ENCODE measurements around the gene PDZRN3. TPM values are rescaled to one million over a fixed set of nuclear protein-coding genes. Genes with fewer than 3 reads are reported as not detected.

PDZRN3 gene
- total RNA-seq, 1 donor from 2014 or later = 75.9 TPM

DNA sequence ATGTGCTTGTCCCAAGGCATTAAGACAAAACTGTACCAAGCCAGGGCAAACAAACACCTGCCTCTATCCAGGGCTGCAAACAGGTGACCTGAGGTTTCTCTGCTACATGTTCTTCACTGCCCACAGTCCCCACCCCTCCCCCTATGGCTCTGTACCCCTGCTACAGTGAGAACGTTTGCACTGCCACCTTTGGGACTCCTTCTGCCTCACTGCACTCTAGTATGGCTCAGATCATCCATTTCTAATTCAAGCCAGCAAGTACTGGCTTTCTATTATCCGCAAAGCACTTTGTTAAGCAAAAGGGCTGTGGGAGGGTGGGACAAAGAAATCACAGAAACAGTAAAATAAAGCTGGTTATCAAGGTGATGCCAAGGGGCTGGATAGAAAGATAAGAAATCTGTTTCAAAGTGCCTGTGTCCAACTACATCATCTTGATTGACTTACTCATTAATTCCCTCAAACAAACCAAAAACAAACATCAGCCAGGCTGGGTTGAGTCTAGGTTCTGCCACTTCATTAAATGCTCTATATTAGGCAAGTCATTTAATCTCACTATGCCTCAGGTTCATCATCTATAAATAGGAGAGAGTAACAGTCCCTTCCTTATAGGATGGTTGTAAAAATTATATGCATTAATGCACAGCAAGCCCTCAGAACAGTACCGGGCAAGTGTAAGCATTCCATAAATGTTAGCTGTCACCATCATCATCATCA is 95.3 kb downstream of the PDZRN3 start:
- DNase-seq (ENCODE audit: extremely low spot score in 2 of 2) = no peak
- H3K9me3 ChIP-seq = no peaks in the 10 kb centered on the region
- no peak for TF ChIP-seq POLR2AphosphoS5 (IDR thresholded peaks at IDR 0.05; ENCODE audit: insufficient read depth in 1 of 2, low read depth in 1 of 2)
- TF ChIP-seq, protein P1, sequence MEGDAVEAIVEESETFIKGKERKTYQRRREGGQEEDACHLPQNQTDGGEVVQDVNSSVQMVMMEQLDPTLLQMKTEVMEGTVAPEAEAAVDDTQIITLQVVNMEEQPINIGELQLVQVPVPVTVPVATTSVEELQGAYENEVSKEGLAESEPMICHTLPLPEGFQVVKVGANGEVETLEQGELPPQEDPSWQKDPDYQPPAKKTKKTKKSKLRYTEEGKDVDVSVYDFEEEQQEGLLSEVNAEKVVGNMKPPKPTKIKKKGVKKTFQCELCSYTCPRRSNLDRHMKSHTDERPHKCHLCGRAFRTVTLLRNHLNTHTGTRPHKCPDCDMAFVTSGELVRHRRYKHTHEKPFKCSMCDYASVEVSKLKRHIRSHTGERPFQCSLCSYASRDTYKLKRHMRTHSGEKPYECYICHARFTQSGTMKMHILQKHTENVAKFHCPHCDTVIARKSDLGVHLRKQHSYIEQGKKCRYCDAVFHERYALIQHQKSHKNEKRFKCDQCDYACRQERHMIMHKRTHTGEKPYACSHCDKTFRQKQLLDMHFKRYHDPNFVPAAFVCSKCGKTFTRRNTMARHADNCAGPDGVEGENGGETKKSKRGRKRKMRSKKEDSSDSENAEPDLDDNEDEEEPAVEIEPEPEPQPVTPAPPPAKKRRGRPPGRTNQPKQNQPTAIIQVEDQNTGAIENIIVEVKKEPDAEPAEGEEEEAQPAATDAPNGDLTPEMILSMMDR (IDR thresholded peaks at IDR 0.05) = no peak
- TF ChIP-seq POLR2A (IDR thresholded peaks at IDR 0.05) = no peak
- intact Hi-C loops (cut with DNase I) = no loop called here
- H3K27me3 ChIP-seq = no peaks in the 10 kb centered on the region
- no peaks in the 10 kb centered on the region for H3K36me3 ChIP-seq
- H3K27ac ChIP-seq = peak overlapping the region; percentile 36
- no peak overlapping the region for H3K4me3 ChIP-seq
- peaks cover 32% of the 10 kb centered on the region for H3K4me1 ChIP-seq

DNA sequence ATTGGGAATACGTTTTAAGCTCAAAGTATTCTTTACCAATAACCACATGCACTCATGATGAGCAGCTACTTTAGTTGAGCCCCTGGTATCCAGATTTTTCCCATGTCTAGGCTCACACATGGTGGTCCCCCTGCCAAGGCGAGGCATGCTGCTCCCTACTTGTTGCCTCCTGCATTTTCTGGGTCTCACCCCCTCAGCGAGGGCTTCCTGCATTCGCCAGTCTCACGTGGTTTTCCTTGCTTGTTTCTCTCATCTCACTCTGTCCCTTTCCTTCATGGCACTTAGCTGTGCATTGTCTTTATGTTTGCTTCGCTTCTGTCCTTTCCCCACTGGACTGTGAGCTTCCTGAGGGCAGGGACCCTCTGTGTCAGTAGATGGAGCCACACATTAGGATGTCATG is 99.2 kb downstream of the PDZRN3 start:
- no peaks in the 10 kb centered on the region for H3K27me3 ChIP-seq
- no peak overlapping the region for H3K27ac ChIP-seq
- H3K4me3 ChIP-seq = no peak overlapping the region
- peaks cover 55% of the 10 kb centered on the region for H3K4me1 ChIP-seq
- H3K9me3 ChIP-seq = no peaks in the 10 kb centered on the region
- no peaks in the 10 kb centered on the region for H3K36me3 ChIP-seq
- no peak for TF ChIP-seq POLR2A (IDR thresholded peaks at IDR 0.05)
- no peak for TF ChIP-seq POLR2AphosphoS5 (IDR thresholded peaks at IDR 0.05; ENCODE audit: insufficient read depth in 1 of 2, low read depth in 1 of 2)
- TF ChIP-seq, protein P1 (IDR thresholded peaks at IDR 0.05) = no peak
- no peak for DNase-seq (ENCODE audit: extremely low spot score in 2 of 2)
- intact Hi-C loops (cut with DNase I) = no loop called here

DNA sequence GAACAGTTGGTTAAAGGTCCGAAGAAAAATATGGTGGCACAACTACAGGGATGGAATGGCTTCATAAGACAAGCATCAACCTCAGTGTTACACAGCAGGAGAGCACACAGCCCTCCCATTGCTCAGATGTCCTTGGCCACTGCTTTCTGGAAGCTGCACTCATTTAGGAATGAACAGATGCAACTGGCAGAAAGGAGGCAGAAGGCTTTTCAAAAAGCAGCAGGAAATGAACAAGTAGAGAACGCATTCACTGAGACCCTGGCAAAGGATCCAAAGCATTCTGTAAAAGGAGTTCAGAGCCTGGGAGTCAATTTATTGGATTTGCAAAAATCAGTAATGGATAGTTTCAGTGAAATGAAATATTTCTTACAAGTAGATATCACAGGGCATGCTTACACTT is 101.1 kb downstream of the PDZRN3 start:
- no peak for DNase-seq (ENCODE audit: extremely low spot score in 2 of 2)
- Histone ChIP-seq H3K27me3 (no peaks in the 10 kb centered on the region), H3K4me1 (peaks cover 61% of the 10 kb centered on the region), H3K9me3 (no peaks in the 10 kb centered on the region), H3K27ac (no peak overlapping the region), H3K36me3 (no peaks in the 10 kb centered on the region), H3K4me3 (no peak overlapping the region)
- TF ChIP-seq POLR2A (IDR thresholded peaks at IDR 0.05) = no peak
- TF ChIP-seq, protein P1 (IDR thresholded peaks at IDR 0.05) = no peak
- no peak for TF ChIP-seq POLR2AphosphoS5 (IDR thresholded peaks at IDR 0.05; ENCODE audit: insufficient read depth in 1 of 2, low read depth in 1 of 2)
- intact Hi-C loops (cut with DNase I) = no loop called here

DNA sequence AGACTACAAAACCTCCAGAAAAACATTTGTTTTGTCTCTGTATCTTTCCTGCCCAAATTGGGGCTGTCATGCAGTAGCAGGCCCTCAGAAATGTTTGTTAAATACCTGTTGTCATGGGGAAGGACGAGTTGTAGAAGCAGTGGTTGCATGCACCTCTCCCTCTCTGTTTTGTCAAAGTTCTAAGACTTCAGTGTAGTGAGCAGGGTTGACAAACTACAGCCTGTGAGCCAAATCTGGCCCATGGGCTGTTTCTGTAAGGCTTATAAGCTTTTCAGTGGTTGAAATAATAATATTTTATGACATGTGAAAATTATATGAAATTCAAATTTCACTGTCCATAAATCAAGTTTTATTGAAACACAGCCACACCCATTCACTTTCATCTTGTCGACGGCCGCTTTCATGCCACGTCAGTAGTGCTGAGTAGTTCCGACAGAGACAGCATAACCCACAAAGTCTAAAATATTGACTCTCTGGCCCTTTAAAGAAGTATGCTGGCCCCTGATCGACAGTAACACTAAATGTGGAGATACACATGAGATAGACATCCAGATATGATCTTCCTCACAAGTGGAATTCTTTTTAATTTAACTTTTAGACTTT is 102.9 kb downstream of the PDZRN3 start:
- Histone ChIP-seq H3K27ac (peak overlapping the region; percentile 69), H3K9me3 (no peaks in the 10 kb centered on the region), H3K4me3 (no peak overlapping the region), H3K27me3 (no peaks in the 10 kb centered on the region), H3K36me3 (no peaks in the 10 kb centered on the region), H3K4me1 (peaks cover 63% of the 10 kb centered on the region)
- intact Hi-C loops (cut with DNase I) = no loop called here
- no peak for DNase-seq (ENCODE audit: extremely low spot score in 2 of 2)
- TF ChIP-seq POLR2A (IDR thresholded peaks at IDR 0.05) (no peak), POLR2AphosphoS5 (IDR thresholded peaks at IDR 0.05; ENCODE audit: insufficient read depth in 1 of 2, low read depth in 1 of 2) (no peak)
- TF ChIP-seq, protein P1 (IDR thresholded peaks at IDR 0.05) = no peak

DNA sequence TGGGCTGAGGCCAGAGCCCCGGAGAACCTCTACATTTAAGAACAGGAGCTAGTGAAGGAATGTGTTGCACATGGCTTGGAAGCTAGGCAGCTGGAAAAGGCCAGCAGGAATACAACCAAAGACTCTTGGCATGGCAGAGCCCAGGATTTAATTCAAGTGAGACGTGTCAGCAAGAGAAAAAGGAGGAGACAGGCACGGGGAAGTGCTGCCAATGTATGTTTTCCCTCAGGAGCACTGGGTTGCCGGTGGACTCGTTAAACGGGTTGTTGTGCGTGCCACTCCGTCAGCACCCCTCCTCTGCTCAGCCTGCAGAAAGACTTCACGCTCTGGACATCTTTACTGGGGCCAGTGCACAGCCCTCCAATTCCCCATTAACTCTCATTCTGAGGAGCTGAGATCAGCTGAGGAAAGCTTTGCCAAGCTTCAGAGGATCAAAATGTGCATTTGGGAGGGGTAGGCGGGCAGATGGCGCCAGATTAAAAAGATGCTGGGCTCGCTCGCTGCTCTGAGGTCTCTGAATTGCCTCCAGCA is 103.7 kb downstream of the PDZRN3 start:
- intact Hi-C loops (cut with DNase I) = no loop called here
- H3K27me3 ChIP-seq = no peaks in the 10 kb centered on the region
- no peak overlapping the region for H3K4me3 ChIP-seq
- H3K9me3 ChIP-seq = no peaks in the 10 kb centered on the region
- peak; percentile 66 to 81 for TF ChIP-seq POLR2AphosphoS5 (IDR thresholded peaks at IDR 0.05; ENCODE audit: insufficient read depth in 1 of 2, low read depth in 1 of 2)
- no peak for TF ChIP-seq POLR2A (IDR thresholded peaks at IDR 0.05)
- TF ChIP-seq, protein P1 (IDR thresholded peaks at IDR 0.05) = no peak
- H3K36me3 ChIP-seq = no peaks in the 10 kb centered on the region
- DNase-seq (ENCODE audit: extremely low spot score in 2 of 2) = peak in 1 of 2 donors; percentile 94
- peaks cover 70% of the 10 kb centered on the region for H3K4me1 ChIP-seq
- H3K27ac ChIP-seq = peak overlapping the region; percentile 69
